OCI-LY1 (cell line): ENCODE measurements around the gene INHBC.

ENCODE experiments used
- EZH2 ChIP-seq: fragments of 200-600 bp; sonication (generic), shearing (Covaris generic); IDR thresholded peaks from 2 replicates; pipeline ENCODE4 v1.8.0; 2017; ENCODE audit warnings: borderline replicate concordance, mixed run types, mild to moderate bottlenecking, antibody characterized with exemption, low read length, moderate library complexity, mixed read lengths
- TF ChIP-seq, protein P1 (sequence below): fragments of 200-600 bp; sonication (generic), shearing (Covaris generic); IDR thresholded peaks from 2 replicates; pipeline ENCODE4 v1.5.1; 2017; ENCODE audit warnings: mild to moderate bottlenecking, antibody characterized with exemption, low read length, moderate library complexity, mixed read lengths

DNA sequence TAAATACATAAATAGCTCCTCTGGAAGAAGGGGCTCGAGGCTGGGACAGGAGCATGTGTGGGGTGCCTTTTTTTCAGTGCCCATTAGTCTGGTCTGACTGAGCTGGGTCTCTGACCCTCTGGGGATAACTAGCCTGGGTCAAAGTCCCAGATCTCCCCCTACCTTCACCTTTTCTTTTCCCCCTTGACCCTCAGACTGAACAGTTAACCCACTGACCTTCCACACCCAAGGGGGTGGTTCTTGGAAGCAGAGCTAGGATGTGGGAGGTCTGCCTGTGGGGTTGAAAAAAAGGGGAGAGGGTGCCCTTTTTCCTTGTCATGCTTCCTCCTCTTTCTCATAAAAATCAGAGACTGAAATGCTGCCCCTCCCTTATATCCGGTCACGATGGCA lies 24.1 kb downstream of the INHBC start:
- TF ChIP-seq, protein P1, sequence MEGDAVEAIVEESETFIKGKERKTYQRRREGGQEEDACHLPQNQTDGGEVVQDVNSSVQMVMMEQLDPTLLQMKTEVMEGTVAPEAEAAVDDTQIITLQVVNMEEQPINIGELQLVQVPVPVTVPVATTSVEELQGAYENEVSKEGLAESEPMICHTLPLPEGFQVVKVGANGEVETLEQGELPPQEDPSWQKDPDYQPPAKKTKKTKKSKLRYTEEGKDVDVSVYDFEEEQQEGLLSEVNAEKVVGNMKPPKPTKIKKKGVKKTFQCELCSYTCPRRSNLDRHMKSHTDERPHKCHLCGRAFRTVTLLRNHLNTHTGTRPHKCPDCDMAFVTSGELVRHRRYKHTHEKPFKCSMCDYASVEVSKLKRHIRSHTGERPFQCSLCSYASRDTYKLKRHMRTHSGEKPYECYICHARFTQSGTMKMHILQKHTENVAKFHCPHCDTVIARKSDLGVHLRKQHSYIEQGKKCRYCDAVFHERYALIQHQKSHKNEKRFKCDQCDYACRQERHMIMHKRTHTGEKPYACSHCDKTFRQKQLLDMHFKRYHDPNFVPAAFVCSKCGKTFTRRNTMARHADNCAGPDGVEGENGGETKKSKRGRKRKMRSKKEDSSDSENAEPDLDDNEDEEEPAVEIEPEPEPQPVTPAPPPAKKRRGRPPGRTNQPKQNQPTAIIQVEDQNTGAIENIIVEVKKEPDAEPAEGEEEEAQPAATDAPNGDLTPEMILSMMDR, result no peak
- TF ChIP-seq EZH2, result no peak
